Left lobe of liver (tissue), 2 donors: ENCODE measurements around the gene DDX49. TPM values are rescaled to one million over a fixed set of nuclear protein-coding genes. Genes with fewer than 3 reads are reported as not detected.
A peak's percentile ranks its signal among the peaks of the same experiment; 100 is the strongest.

Experiments used
- ATAC-seq: fragments of 200-7000 bp; cut with Tn5 transposase; one replicate; pipeline ENCODE4 v1.9.1; 2020; ENCODE audit warnings: mild to moderate bottlenecking, moderate library complexity
- DNase-seq: peaks from one replicate; pipeline ENCODE4 v3.0.0-alpha.2; 2020; ENCODE audit warnings: low spot score
- total RNA-seq: library from RNA; stranded (reverse); gene quantifications from one replicate; pipeline ENCODE4 v1.2.1, GENCODE V29; 2021
- donor health status: DM: no; HTN: no; CAD: no; lungs with moderate emphysema.
- donor health status: DM: no; HTN: yes; CAD: no.

Gene DDX49
- total RNA-seq, 1 donor from 2014 or later = 18.9 TPM

DNA sequence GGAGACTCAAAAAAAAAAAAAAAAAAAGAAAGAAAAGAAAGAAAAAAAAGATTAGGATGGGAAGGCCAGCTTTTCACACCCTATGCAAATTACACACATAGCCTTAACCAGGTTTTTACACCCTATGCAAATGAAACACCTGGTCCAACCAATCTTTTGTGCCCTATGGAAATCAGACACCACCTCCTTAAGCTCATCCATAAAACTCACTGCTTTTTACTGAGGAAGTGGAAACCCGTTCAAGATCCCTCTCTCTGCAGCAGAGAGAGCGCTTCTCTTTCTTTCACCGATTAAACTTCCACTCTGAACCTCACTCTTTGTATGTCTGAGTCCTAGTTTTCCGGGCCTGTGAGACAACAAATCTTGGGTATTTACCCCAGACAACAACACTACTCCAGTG lies 46.8 kb downstream of the DDX49 start:
- no peak for DNase-seq
- no peak for ATAC-seq

DNA sequence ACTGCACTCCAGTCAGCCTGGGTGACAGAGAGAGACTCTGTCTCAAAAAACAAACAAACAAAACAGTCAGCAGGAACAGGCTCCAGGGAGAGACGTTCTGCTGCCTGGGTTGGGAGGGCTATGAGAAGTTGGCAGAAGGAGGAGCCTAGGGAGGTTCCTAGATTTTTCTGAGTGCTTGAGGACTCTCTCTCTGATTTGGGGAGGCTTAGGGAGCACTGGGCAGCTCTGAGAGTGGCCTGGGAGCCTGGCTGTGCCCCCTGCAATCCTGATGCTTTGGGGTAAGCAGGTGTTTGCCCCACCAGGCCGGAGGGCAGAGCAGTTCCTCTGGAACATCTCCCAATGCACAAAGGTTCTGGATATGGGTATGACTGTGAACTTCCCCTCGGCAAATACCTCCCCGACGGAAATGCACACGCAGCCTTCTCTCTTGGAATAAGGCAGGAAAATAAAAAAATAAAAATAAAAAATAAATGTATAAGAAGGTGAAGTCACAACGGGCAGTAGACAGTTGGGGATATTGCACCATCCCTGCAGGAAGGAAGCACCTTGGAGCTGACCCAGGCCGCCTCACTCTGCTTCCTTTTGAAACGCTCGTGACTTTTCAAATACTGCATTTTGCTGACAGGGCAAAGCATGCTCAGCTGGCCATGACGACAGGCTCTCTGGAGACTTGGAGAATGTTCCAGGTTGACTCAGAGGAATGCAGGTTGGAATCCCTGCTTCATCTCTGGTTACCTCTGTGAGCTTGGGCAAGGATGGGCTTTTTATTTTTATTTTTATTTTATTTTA lies 48.0 kb downstream of the DDX49 start:
- ATAC-seq (peak; percentile 72), DNase-seq (peak; percentile 74)

DNA sequence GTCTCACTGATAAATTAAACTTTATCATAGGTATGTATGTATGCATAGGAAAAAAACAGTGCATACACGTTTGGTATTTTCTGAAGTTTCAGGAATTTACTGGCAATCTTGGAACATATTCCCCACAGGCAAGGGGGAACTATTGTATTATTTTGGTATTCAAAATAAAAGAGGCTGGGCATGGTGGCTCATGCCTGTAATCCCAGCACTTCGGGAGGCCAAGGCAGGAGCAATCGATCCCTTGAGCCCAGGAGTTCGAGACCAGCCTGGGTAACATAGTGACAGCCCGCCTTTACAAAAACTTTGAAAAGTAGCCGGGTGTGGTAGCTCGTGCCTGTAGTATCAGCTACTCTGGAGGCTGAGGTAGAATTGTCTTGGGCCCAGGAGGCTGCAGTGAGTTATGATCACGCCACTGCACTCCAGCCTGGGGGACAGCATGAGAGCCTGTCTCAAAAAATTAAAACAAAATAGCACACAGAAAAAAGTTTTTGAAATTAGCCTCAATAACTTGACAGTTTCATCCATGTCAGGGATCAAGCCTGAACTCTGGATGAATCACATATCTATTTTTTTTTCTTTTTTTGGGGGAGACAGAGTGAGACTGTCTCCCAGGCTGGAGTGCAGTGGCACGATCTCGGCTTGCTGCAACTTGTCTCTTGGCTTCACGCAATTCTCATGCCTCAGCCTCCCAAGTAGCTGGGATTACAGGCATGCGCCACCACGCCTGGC lies 50.6 kb downstream of the DDX49 start:
- ATAC-seq (no peak), DNase-seq (no peak)

DNA sequence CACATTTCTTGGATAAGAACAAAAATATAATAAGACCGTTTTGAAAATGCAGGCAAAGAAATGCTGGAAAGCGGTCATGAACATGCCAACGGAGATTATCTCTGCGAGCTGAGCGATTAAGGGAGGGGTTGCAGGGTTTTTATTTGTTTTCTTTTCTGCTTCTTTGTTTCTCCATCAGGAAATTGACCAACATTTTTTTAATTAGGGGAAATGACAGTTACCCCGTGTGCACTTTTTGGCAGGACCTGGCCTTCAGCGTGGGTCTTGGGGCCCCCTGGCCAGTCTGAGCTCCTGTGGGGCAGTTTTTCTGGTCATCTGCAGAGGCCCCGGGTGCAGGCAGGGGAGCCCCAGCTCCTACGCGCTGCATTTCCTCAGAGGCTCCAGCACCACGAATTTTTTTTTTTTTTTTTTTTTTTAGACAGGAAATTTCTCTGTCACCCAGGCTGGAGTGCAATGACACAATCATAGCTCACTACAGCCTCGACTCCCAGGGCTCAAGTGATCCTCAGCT lies 52.8 kb downstream of the DDX49 start:
- no peak for DNase-seq
- ATAC-seq = peak; percentile 40

DNA sequence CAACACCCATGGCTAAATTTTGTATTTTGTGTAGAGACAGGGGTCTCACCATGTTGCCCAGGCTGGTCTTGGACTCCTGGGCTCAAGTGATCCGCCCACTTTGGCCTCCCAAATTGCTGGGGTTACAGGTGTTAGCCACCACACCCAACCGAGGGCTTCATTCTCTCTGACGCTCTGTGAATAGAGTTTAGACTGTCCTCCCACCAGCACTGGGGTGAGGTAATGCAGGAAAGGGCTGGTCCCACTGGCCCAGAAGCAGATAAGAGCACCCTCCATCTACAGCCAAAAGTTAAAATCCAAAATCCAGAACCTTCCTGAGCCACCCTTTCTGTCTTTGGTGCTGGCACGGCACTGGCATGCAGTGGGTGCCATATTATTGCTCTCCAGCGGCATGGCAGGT lies 53.3 kb downstream of the DDX49 start:
- DNase-seq (no peak), ATAC-seq (no peak)

DNA sequence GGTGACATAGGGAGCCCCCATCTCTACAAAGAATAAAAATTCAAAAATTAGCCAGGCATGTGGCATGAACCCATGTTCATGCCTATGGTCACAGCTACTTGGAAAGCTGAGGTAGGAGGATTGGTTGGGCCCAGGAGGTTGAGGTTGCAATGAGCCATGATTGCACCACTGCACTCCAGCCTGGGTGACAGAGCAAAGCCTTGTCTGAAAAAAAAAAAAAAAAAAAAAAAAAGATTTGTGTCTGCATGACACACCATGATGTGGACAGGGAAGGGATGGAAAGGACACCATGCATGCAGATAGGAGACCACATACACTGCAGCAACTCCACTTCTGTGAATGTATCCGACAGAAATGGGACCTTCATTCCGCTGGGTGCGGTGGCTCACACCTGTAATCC lies 55.5 kb downstream of the DDX49 start:
- ATAC-seq (no peak), DNase-seq (no peak)

DNA sequence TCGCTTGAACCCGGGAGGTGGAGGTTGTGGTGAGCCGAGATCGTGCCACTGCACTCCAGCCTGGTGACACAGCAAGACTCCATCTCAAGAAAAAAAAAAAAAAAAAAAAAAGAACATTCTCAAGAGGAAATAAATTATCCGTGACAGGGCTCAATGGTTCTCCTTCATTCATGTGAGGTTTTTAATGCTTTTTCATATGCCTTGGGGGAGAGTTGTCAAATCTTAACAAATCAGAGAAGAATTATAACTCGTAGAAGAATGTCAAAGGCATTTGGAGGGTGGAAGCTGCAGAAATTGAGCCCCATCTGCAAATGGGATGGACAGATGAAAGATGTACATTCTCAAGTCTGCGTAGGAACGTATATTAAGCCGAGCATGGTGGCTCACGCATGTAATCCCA lies 56.4 kb downstream of the DDX49 start:
- ATAC-seq = no peak
- no peak for DNase-seq

Other genes with a start within 250 kb of the DDX49 start
- gene CRTC1, start 236.0 kb upstream of the DDX49 start, total RNA-seq = 6.2 TPM
- gene COMP, start 128.4 kb upstream of the DDX49 start, total RNA-seq = not detected
- 43.5 TPM for gene UPF1, start 87.8 kb upstream of the DDX49 start, total RNA-seq
- gene CERS1, start 23.6 kb upstream of the DDX49 start, total RNA-seq = 0.08 TPM
- 113 TPM for gene COPE, start 328 bp upstream of the DDX49 start, total RNA-seq
- 2.8 TPM for gene HOMER3, start 21.5 kb downstream of the DDX49 start, total RNA-seq
- gene SUGP2, start 113.8 kb downstream of the DDX49 start, total RNA-seq = 35.4 TPM
- gene ARMC6, start 113.9 kb downstream of the DDX49 start, total RNA-seq = 50.9 TPM
- 77.8 TPM for gene SLC25A42, start 144.3 kb downstream of the DDX49 start, total RNA-seq
- 24.9 TPM for gene TMEM161A, start 218.8 kb downstream of the DDX49 start, total RNA-seq